CD4-positive, alpha-beta T cell treated with Interleukin-15 for 4 hours (primary cell): ENCODE measurements around the gene GALNS.

ENCODE experiments used
- DNase-seq: peaks from one replicate; pipeline ENCODE4 v3.0.0-alpha.2; 2020; ENCODE audit warnings: low spot score

The GALNS gene

GRCh38 chr16:88888461-88889387, 32.0 kb upstream of the GALNS start:
- no peak for DNase-seq

DNA sequence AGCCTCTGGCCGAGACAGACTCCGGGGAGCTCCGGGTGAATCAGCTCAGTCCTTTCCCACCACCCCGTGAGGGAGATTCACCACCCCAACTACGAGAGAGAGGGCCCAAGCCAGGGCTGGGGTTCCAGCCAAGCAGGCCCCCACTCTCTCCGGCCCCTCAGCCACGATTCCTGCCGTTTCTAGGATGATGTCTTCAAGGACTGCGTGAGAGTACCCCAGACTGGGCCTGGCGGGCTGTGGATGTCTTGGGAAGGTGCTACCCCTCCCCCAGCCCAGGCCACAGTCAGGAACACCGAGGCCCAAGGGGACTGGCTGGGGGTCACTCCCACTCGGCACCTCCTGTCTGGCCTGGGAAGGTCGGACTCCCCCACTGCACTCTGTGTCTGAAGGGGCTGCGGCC, 31.3 kb upstream of the GALNS start:
- DNase-seq: no peak

GRCh38 chr16:88886845-88887521, 30.2 kb upstream of the GALNS start:
- DNase-seq: no peak

DNA sequence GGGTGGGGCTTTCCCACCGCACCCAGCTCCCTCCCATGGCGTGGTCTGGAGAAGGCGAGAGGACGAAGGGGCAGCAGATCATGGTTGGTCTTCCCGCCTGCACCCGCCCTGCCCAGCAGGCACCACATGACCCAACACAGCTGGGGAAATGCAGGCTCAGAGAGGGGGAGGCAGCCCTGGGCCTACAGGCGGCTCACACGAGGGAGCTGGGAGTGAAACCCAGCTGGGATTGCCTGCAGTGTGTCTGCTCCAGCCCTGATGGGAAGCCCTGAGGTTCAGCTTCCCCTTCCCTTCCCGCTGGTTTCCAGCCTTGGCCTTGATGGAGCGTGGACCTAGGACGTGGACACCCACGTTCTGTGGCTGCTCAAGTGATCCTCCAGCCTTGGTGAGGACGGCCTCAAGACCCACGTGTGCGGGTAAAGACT, 29.7 kb upstream of the GALNS start:
- DNase-seq: no peak

- DNase-seq: no peak
These were observed 29.0 kb upstream of the GALNS start for GRCh38 chr16:88885693-88886280.

DNA sequence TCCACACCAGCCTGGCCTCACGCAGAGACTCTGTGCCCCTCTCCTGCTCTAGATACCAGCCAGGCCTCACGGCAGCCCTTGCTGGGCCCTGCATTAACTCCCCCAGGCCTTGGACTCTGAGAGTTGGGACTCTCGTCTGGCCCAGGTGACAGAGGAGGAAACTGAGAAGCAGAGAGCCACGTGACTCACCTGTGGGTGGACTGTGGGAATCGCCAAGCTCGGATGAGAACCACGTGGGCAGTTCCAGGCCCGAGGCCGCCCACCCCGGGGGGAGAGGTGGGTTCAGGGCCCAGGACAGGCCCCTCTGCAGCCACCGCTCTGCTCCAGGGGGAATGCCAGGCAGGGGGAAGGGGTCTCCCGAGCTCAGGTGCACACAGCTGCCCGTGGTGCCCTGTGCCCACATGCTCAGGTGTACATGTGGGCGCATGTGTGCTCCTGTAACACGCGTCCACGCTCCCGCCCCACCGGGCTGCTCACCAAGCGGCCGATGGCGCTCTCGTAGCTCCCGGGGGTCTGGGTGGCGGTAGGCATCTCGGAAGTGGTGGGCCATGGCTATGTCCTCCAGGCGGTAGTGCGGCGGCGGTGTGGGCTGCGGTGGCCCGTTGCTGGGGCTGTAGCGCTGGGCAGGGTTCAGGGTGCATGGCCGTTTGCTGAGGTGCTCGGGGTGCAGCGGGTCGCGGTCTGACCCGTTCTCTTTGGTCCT, 28.0 kb upstream of the GALNS start:
- no peak for DNase-seq

DNA sequence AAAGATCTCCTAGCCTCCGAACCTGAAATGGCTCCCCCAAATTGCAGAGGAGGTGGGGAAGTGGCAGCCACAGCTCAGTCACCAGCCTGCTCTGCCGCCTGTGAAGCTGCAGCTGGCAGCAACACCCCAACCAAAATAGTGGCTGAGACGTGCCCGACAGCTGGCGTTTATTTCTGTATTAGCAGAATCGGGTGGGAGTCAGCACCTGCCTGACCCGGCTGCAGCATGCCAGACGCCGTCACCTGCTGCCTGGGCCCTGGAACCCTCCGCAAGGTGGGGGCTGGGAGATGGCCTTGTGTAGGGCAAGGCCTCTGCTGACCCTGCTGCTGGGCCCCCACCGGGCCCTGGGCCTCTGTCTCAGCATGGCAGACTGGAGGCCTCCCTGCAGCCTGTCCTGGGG, 27.2 kb upstream of the GALNS start:
- no peak for DNase-seq

- no peak for DNase-seq
These were observed 26.6 kb upstream of the GALNS start for GRCh38 chr16:88883117-88883895.

GRCh38 chr16:88882358-88883030, 25.7 kb upstream of the GALNS start:
- DNase-seq: peak; percentile 2

GRCh38 chr16:88881675-88882357, 25.1 kb upstream of the GALNS start:
- no peak for DNase-seq

GRCh38 chr16:88881007-88881615, 24.4 kb upstream of the GALNS start:
- no peak for DNase-seq

DNA sequence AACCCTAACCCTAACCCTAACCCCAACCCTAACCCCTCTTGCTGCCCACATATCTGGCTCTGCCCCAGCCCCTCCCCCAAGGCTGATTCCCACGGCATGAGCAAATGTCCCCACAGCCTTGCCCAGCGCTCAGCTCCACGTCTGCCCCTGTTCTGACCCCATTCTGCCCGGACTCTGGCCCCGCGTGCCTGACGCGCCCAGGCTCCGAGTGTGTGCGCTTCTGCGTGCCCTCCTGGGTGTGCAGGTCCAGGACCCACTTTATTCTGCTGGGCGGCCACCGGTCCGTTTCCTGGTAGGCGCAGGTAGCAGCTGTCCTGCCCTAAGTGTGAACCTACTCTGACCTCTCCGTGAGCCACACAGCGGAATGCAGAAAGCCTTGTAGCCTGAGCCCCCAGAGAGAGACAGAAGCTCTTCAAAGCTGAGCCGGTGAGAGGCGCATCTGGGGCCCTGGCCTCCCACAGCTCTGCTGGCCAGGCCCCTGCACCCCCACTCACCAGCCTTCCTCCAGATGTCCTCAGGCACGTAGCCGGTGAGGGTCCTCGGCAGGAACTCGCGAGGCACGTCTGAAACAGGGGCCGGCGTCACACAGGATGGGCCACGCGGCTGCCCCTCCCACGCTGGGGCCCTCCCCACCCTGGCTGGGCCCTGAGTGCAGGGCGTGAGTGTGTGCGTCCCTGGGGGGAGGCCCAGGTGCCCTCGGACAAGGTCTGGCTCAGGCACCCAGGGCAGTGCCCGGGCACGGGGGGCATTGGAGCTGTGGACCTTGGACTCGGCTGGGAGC, 23.7 kb upstream of the GALNS start:
- no peak for DNase-seq

GRCh38 chr16:88879788-88880055, 23.0 kb upstream of the GALNS start:
- DNase-seq: no peak

- no peak for DNase-seq
These were observed 22.4 kb upstream of the GALNS start for GRCh38 chr16:88878967-88879787.

DNA sequence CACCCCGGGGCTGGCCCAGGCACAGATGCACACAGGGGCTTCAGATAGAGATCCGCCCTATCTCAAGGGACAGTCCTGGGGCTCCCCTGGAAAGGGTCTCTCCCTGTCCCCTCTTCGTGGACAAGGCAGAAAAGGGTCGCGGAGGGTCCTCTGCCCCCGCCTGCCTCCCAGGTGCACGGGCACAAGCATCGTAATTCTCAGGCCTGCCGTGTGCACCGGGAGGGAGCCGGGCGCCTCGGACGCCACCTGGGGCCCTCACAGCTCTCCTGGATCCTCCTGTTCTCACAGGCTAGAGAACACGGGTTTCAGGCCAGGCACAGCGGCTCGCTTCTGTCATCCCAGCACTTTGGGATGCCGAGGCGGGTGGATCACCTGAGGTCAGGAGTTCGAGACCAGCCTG, 21.6 kb upstream of the GALNS start:
- DNase-seq: no peak

DNA sequence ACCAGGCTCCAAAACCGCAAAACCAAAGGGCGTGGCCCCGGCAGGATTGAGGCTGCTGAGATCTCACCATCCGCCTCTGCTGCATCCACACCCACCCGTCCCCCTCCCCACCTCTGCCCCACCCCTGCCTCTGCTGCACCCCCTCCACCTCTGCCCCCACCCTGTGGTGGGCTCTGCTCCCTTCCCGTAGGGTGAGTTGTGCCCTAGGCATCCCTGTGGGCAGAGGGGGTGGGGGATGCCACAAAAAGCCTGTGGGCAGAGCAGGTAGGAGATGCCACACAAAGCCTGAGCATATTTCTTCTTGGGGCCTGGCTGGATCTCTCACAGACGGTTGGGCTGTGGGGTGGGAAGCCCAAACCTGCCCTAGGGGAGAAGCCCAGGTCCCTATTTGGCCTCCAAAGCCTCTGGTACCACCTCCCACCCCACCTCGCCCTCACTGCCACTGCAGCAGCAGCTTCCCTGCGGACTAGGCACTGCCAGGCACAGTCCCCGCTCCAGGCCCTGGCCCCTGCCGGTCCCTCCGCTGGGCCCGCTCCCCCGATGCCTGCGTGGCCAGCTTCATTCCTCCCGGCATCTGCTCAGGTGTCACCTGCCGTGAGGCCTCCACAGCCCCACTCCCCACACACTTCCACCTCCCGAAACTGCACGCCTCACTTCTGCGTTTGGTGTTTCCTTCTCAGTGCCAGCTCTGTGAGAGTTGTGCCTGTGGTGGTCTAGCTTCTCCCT, 21.0 kb upstream of the GALNS start:
- DNase-seq: no peak

DNA sequence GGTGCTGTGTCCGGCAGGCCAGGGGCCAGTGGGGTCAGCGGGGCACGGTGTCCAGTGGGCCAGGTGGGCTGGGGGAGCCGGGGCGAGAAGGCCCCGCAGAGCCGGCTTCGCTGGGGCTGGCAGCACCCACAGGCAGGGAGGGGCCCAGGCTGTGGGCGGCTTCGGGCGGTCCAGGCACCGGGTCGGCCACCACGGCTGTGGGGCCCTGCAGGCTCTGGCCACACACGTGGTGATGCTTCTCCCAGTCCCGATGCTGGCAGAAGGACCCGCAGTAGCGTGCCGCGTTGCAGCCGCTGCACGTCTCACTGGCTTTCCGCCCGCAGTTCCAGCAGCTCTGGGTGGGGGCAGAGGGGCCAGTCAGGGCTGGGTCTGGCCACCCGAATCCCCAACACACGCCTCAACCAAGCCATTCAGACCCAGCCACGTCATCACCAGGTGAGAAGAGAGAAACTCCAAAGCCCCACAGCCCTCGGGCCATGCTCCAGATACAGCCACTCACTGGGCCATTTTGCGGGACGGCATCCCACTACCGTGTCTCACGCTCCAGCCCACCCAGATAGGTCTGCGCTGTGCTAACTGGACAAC, 20.3 kb upstream of the GALNS start:
- DNase-seq: no peak
